K562 (cell line): ENCODE data around the gene MSANTD1. TPM values are rescaled to one million over a fixed set of nuclear protein-coding genes. Genes with fewer than 3 reads are reported as not detected.

Source experiments
- ATAC-seq: fragments of 200-7000 bp; cut with Tn5 transposase; 3 replicates; pipeline ENCODE4 v1.9.1; 2020; ENCODE audit warnings: moderate library complexity
- BruUV-seq: library from RNA; stranded (reverse); fragments of 400-500 nt; replicated peaks from 2 replicates; lab custom pipeline; 2021; lab: Mats Ljungman, UMichigan
- CTCF ChIA-PET: fragments of 300-600 bp; formaldehyde crosslinking; extraction: SDS; loops from one replicate; lab custom pipeline; 2021; ENCODE audit warnings: low intra/inter-chr PET ratio; lab: Yijun Ruan, JAX
- POLR2A ChIA-PET: fragments of 300-600, 350-650 bp; sonication (Branson Sonifier 250); formaldehyde crosslinking; extraction: SDS; loops from one replicate; lab custom pipeline; 2021; ENCODE audit warnings: antibody characterized with exemption, inconsistent platforms; lab: Yijun Ruan, JAX
- DNase-seq, 4 experiments: peaks; one replicate each; pipeline versions ENCODE4 v3.0.0 to v3.0.0-alpha.2; 2011 to 2018; ENCODE audit warnings: low spot score in 3 of 4, mixed read lengths in 3 of 4; ENCODE audit errors: extremely low read depth in 1 of 4
- FAIRE-seq: peaks from 2 replicates; lab custom pipeline; 2011; peaks lifted over from hg19 to GRCh38; lab: Jason Lieb, UNC
- H2AFZ ChIP-seq: 2 replicates; pipeline ENCODE4 v1.6.0; 2011; ENCODE audit warnings: low read depth, low read length, control low read depth, inconsistent platforms
- H3K27ac ChIP-seq: fragments of 200-600 bp; 3 replicates; pipeline ENCODE4 v1.8.0; 2011; ENCODE audit warnings: low read depth, mild to moderate bottlenecking, control low read depth, inconsistent platforms, low read length, moderate library complexity, mixed read lengths; ENCODE audit errors: extremely low read depth
- H3K27me3 ChIP-seq, 2 experiments: fragments of 300-600 bp in 1 of 2; 2 replicates in 1 of 2; 3 replicates in 1 of 2; pipeline versions ENCODE4 v1.6.0 to v1.8.0; 2011; ENCODE audit warnings: inconsistent platforms in 2 of 2, low read length in 2 of 2, mild to moderate bottlenecking in 1 of 2, mixed read lengths in 1 of 2, moderate library complexity in 1 of 2; ENCODE audit not compliant: control insufficient read depth in 2 of 2, insufficient read depth in 2 of 2
- H3K36me3 ChIP-seq: fragments of 300-600 bp; 3 replicates; pipeline ENCODE4 v1.8.0; 2011; ENCODE audit warnings: mild to moderate bottlenecking, low read length, inconsistent platforms; ENCODE audit not compliant: control insufficient read depth, insufficient read depth
- H3K4me1 ChIP-seq, 2 experiments: fragments of 200-600 bp in 1 of 2; replicated peaks in 1 of 2; 2 replicates in 1 of 2; 3 replicates in 1 of 2; pipeline versions ENCODE4 v1.5.1 to v1.8.0; 2011; ENCODE audit warnings: inconsistent platforms in 2 of 2, low read length in 2 of 2, mild to moderate bottlenecking in 1 of 2, mixed read lengths in 1 of 2, moderate library complexity in 1 of 2; ENCODE audit not compliant: control insufficient read depth in 2 of 2, insufficient read depth in 2 of 2
- H3K4me2 ChIP-seq: 2 replicates; pipeline ENCODE4 v1.6.1; 2011; ENCODE audit warnings: low read length, control low read depth, inconsistent platforms, mixed read lengths; ENCODE audit not compliant: insufficient read depth
- H3K4me3 ChIP-seq: fragments of 200-600 bp; sonication (generic), shearing (Covaris generic); 2 replicates; pipeline ENCODE4 v1.5.1; 2016; ENCODE audit warnings: control low read depth, inconsistent platforms
- H3K79me2 ChIP-seq: fragments of 200-600 bp; 3 replicates; pipeline ENCODE4 v1.8.0; 2011; ENCODE audit warnings: low read length, inconsistent platforms; ENCODE audit not compliant: control insufficient read depth, insufficient read depth
- H3K9ac ChIP-seq, 2 experiments: 2 replicates each; pipeline versions ENCODE4 v1.6.0 to v1.6.1; 2011; ENCODE audit warnings: low read depth in 2 of 2, low read length in 2 of 2, control low read depth in 1 of 2, inconsistent platforms in 1 of 2, mild to moderate bottlenecking in 1 of 2, mixed read lengths in 1 of 2; ENCODE audit not compliant: insufficient read depth in 1 of 2
- H3K9me1 ChIP-seq: one replicate; pipeline ENCODE4 v1.6.0; 2011; ENCODE audit warnings: inconsistent platforms, mild to moderate bottlenecking, low read length, moderate library complexity; ENCODE audit not compliant: control insufficient read depth, insufficient read depth
- H3K9me3 ChIP-seq: replicated peaks from 2 replicates; pipeline ENCODE4 v1.5.1; 2011; ENCODE audit warnings: low read depth, low read length, inconsistent platforms; ENCODE audit not compliant: control insufficient read depth, insufficient read depth
- H4K20me1 ChIP-seq: replicated peaks from 2 replicates; pipeline ENCODE4 v1.6.1; 2011; ENCODE audit warnings: low read length, inconsistent platforms, mixed read lengths; ENCODE audit not compliant: control insufficient read depth, insufficient read depth
- CBX8 ChIP-seq: fragments of 200-600 bp; sonication (generic); IDR thresholded peaks from 2 replicates; pipeline ENCODE4 v1.6.1; 2012; ENCODE audit warnings: borderline replicate concordance, mixed run types, low read depth, mild to moderate bottlenecking, moderate library complexity, mixed read lengths, low read length, control low read depth, inconsistent platforms; ENCODE audit not compliant: poor library complexity, severe bottlenecking; ENCODE audit errors: extremely low read depth
- CEBPB ChIP-seq: fragments of 450-650 bp; IDR thresholded peaks from 2 replicates; pipeline ENCODE4 v1.6.1; 2016; ENCODE audit warnings: missing genetic modification characterization, missing compliant biosample characterization
- FOXP4 ChIP-seq: sonication (generic); formaldehyde crosslinking; IDR thresholded peaks from 2 replicates; pipeline ENCODE4 v1.8.0; 2022; ENCODE audit warnings: mild to moderate bottlenecking, missing genetic modification reagents, borderline replicate concordance
- KAT2B ChIP-seq: IDR thresholded peaks from one replicate; pipeline ENCODE4 v1.6.1; 2012; ENCODE audit warnings: low read depth, mild to moderate bottlenecking, control low read depth, inconsistent platforms, low read length, moderate library complexity
- KDM2B ChIP-seq: fragments of 250-450 bp; sonication (Bioruptor Pico); IDR thresholded peaks from 2 replicates; pipeline ENCODE4 v1.8.0; 2021; ENCODE audit warnings: mild to moderate bottlenecking, moderate library complexity
- NBN ChIP-seq: fragments of 450-650 bp; IDR thresholded peaks from 2 replicates; pipeline ENCODE4 v1.6.1; 2016; ENCODE audit warnings: low read depth, mild to moderate bottlenecking
- PBX2 ChIP-seq, 2 experiments: IDR thresholded peaks in 1 of 2; conservative IDR thresholded peaks in 1 of 2; 2 replicates each; pipeline ENCODE4 v1.6.1; 2016; ENCODE audit warnings: low read depth in 2 of 2, mild to moderate bottlenecking in 1 of 2, missing compliant biosample characterization in 1 of 2, missing genetic modification characterization in 1 of 2, moderate library complexity in 1 of 2
- RFX1 ChIP-seq: fragments of 450-650 bp; IDR thresholded peaks from 2 replicates; pipeline ENCODE4 v1.6.1; 2016; ENCODE audit warnings: mild to moderate bottlenecking, moderate library complexity
- ZHX1 ChIP-seq: fragments of 150-350 bp; conservative IDR thresholded peaks from 2 replicates; pipeline ENCODE4 v1.6.1; 2014; ENCODE audit warnings: low read length
- ZNF224 ChIP-seq: sonication (generic); formaldehyde crosslinking; IDR thresholded peaks from 2 replicates; pipeline ENCODE4 v1.8.0; 2022; ENCODE audit warnings: mild to moderate bottlenecking, missing genetic modification reagents
- ZSCAN29 ChIP-seq: fragments of 450-650 bp; IDR thresholded peaks from 2 replicates; pipeline ENCODE4 v1.6.1; 2017
- WGBS: fragments of 100-300 bp; shearing (Covaris generic); methylation state at CpG from one replicate; pipeline ENCODE4 v1.1.6; 2016; ENCODE audit warnings: low coverage, mixed read lengths; ENCODE audit not compliant: insufficient coverage; ENCODE audit errors: missing lambda C conversion rate; 5-methylcytosine and 5-hydroxymethylcytosine counted together
- in situ Hi-C: fragments of 300-500 bp; cut with MboI; formaldehyde crosslinking; loops from 4 replicates; pipeline ENCODE4 v1.15.0; 2018; ENCODE audit warnings: inconsistent platforms, mixed read lengths
- intact Hi-C: fragments of 100-400 bp; cut with micrococcal nuclease; formaldehyde crosslinking; loops from 2 replicates; pipeline ENCODE4 v1.14.2; 2022
- polyA plus RNA-seq, 8 experiments: library from polyadenylated mRNA; depleted of rRNA in 4 of 8; stranded (reverse) in 5 of 8; unstranded in 3 of 8; fragments of >200 nt; fragmentation: Nextera tagmentation in 2 of 8; fragmentation: Illumina TruSeq in 1 of 8; extraction: Ambion mirVana in 2 of 8; extraction: Trizol in 1 of 8; gene quantifications; 2 replicates each; pipeline versions ENCODE4 v1.2.1 to v1.2.3, GENCODE V29; 2011 to 2014; ENCODE audit warnings: inconsistent platforms in 1 of 8, missing spikeins in 1 of 8
- total RNA-seq, 7 experiments: library from RNA; depleted of rRNA in 6 of 7; stranded (reverse); fragments of >200 nt in 6 of 7; fragmentation: Illumina TruSeq in 2 of 7; extraction: Trizol in 2 of 7; gene quantifications; 2 replicates each; pipeline versions ENCODE4 v1.2.1 to v1.2.3, GENCODE V29; 2011 to 2021; ENCODE audit warnings: low replicate concordance in 1 of 7

Gene MSANTD1
- total and polyA plus RNA-seq, 9 of the 15 experiments (the other 6 are each of a cell fraction or from before 2014, with no cell fraction given): 0.04 to 0.09 (median 0.07) TPM; not detected in 6

- no peak overlapping the region for H3K27ac ChIP-seq
- H3K4me1 ChIP-seq: peaks cover 0 to 11% of the 10 kb centered on the region in 2 experiments; a peak in 3 of 5 replicates
- H3K9me1 ChIP-seq: peaks cover 5% of the 10 kb centered on the region
- no peak overlapping the region for H3K4me2 ChIP-seq
- no peaks in the 10 kb centered on the region; the same call in 1 of the 2 replicates for H4K20me1 ChIP-seq
- no TSS peak for BruUV-seq
- FAIRE-seq (no peak), DNase-seq (no peak), ATAC-seq (no peak)
- H3K9ac ChIP-seq: no peak overlapping the region
- H3K4me3 ChIP-seq: no peak overlapping the region
- no peak for TF ChIP-seq CEBPB (tag)
- TF ChIP-seq KAT2B: no peak
- no peak for TF ChIP-seq CBX8
- no peak for TF ChIP-seq NBN
- TF ChIP-seq FOXP4 (CRISPR knock-in tag): no peak
- no peak for TF ChIP-seq ZHX1
- TF ChIP-seq PBX2 (CRISPR knock-in tag; IDR thresholded peaks at IDR 0.05; ENCODE audit: low read depth): no peak
- TF ChIP-seq PBX2 (tag; conservative IDR thresholded peaks at IDR 0.05; ENCODE audit: low read depth): no peak
- no peak for TF ChIP-seq ZNF224 (CRISPR knock-in tag)
- TF ChIP-seq ZSCAN29: no peak
- no peak for TF ChIP-seq KDM2B (CRISPR knock-in tag)
- TF ChIP-seq RFX1: no peak
- WGBS: 89% methylated on average over 16 of the region's 16 CpGs
- CTCF ChIA-PET: no interaction called here
- no peaks in the 10 kb centered on the region for H3K27me3 ChIP-seq
- in situ Hi-C loops: no loop called here
- H2AFZ ChIP-seq: no peak overlapping the region
- POLR2A ChIA-PET: interaction anchor here (1.4 kb wide), 1 partner anchor 10 kb away, joined by 6 read pairs; no protein-coding TSS in a partner anchor
- peaks cover 58% of the 10 kb centered on the region for H3K36me3 ChIP-seq
- intact Hi-C loops: no loop called here
- no peaks in the 10 kb centered on the region for H3K79me2 ChIP-seq
- H3K9me3 ChIP-seq: no peaks in the 10 kb centered on the region
Measured at GRCh38 chr4:3232001-3232400, 17.0 kb upstream of the MSANTD1 start.
